Endothelial cell of umbilical vein (primary cell): ENCODE data around the gene RANBP3L. TPM values are rescaled to one million over a fixed set of nuclear protein-coding genes. Genes with fewer than 3 reads are reported as not detected.

Experiments
- BruUV-seq: library from RNA; stranded (reverse); fragments of 400-500 nt; replicated peaks from 2 replicates; lab custom pipeline; 2021; lab: Mats Ljungman, UMichigan
- CTCF ChIA-PET: fragments of 300-600, 350-600 bp; sonication (Branson Sonifier 250); formaldehyde crosslinking; loops from one replicate; lab custom pipeline; 2021; ENCODE audit warnings: antibody characterized with exemption, inconsistent platforms; lab: Charles Lee
- POLR2A ChIA-PET: fragments of 300-600, 350-600 bp; sonication (Branson Sonifier 250); formaldehyde crosslinking; loops from one replicate; lab custom pipeline; 2021; ENCODE audit warnings: antibody characterized with exemption, inconsistent platforms; lab: Charles Lee
- DNase-seq: peaks from one replicate; pipeline ENCODE4 v3.0.0-alpha.2; 2011; ENCODE audit warnings: low read depth, low spot score
- FAIRE-seq: peaks from 2 replicates; lab custom pipeline; 2011; peaks lifted over from hg19 to GRCh38; lab: Jason Lieb, UNC
- H2AFZ ChIP-seq: 2 replicates; pipeline ENCODE4 v1.6.0; 2012; ENCODE audit warnings: low read depth, low read length, control low read depth, inconsistent platforms
- H3K27ac ChIP-seq: 2 replicates; pipeline ENCODE4 v1.5.1; 2011; ENCODE audit warnings: low read depth, mild to moderate bottlenecking, control low read depth, low read length, moderate library complexity; ENCODE audit not compliant: insufficient read depth
- H3K27me3 ChIP-seq, 2 experiments: 2 replicates each; pipeline versions ENCODE4 v1.6.0 to v1.6.1; 2011; ENCODE audit warnings: low read length in 2 of 2, mixed read lengths in 1 of 2; ENCODE audit not compliant: control insufficient read depth in 2 of 2, insufficient read depth in 2 of 2
- H3K36me3 ChIP-seq, 2 experiments: 2 replicates in 1 of 2; 3 replicates in 1 of 2; pipeline ENCODE4 v1.5.1; 2011; ENCODE audit warnings: low read length in 2 of 2, mild to moderate bottlenecking in 1 of 2, moderate library complexity in 1 of 2; ENCODE audit not compliant: control insufficient read depth in 2 of 2, insufficient read depth in 2 of 2; ENCODE audit errors: extremely low read depth in 1 of 2
- H3K4me1 ChIP-seq: 3 replicates; pipeline ENCODE4 v1.5.1; 2011; ENCODE audit warnings: mild to moderate bottlenecking, low read length; ENCODE audit not compliant: control insufficient read depth, insufficient read depth; ENCODE audit errors: extremely low read depth
- H3K4me2 ChIP-seq: 2 replicates; pipeline ENCODE4 v1.6.1; 2011; ENCODE audit warnings: low read length, control low read depth, mixed read lengths; ENCODE audit not compliant: insufficient read depth
- H3K4me3 ChIP-seq, 3 experiments: fragments of 200-600 bp in 1 of 3; sonication (generic), shearing (Covaris generic) in 1 of 3; replicated peaks in 1 of 3; 2 replicates each; pipeline ENCODE4 v1.5.1; 2011 to 2016; ENCODE audit warnings: control low read depth in 3 of 3, low read length in 3 of 3, mild to moderate bottlenecking in 2 of 3, inconsistent platforms in 1 of 3, low read depth in 1 of 3, moderate library complexity in 1 of 3; ENCODE audit not compliant: insufficient read depth in 1 of 3
- H3K79me2 ChIP-seq: 2 replicates; pipeline ENCODE4 v1.6.0; 2012; ENCODE audit warnings: low read length, inconsistent platforms; ENCODE audit not compliant: control insufficient read depth, insufficient read depth
- H3K9ac ChIP-seq: replicated peaks from 2 replicates; pipeline ENCODE3; 2011; ENCODE audit warnings: low read length, control low read depth; ENCODE audit not compliant: insufficient read depth; ENCODE audit errors: extremely low read depth
- H3K9me1 ChIP-seq: replicated peaks from 3 replicates; pipeline ENCODE4 v1.6.0; 2011; ENCODE audit warnings: mild to moderate bottlenecking, low read length; ENCODE audit not compliant: control insufficient read depth, insufficient read depth; ENCODE audit errors: extremely low read depth
- H3K9me3 ChIP-seq: replicated peaks from 2 replicates; pipeline ENCODE4 v1.5.1; 2012; ENCODE audit warnings: low read length, inconsistent platforms; ENCODE audit not compliant: control insufficient read depth, insufficient read depth
- H4K20me1 ChIP-seq: replicated peaks from 2 replicates; pipeline ENCODE3; 2011; ENCODE audit warnings: mild to moderate bottlenecking, low read length; ENCODE audit not compliant: control insufficient read depth, insufficient read depth; ENCODE audit errors: extremely low read depth
- EZH2 ChIP-seq: IDR thresholded peaks from 2 replicates; pipeline ENCODE4 v1.6.1; 2012; ENCODE audit warnings: borderline replicate concordance, low read depth, mild to moderate bottlenecking, moderate library complexity, low read length, inconsistent platforms; ENCODE audit not compliant: severe bottlenecking
- FOS ChIP-seq: IDR thresholded peaks from 2 replicates; pipeline ENCODE4 v1.6.1; 2011; ENCODE audit warnings: mild to moderate bottlenecking, low read length, moderate library complexity, borderline replicate concordance; ENCODE audit not compliant: insufficient read depth
- GATA2 ChIP-seq: IDR thresholded peaks from 2 replicates; pipeline ENCODE4 v1.7.0; 2011; ENCODE audit warnings: low read depth, mild to moderate bottlenecking, moderate library complexity, mixed read lengths, low read length; ENCODE audit not compliant: insufficient read length, insufficient read depth
- JUN ChIP-seq: IDR thresholded peaks from 2 replicates; pipeline ENCODE4 v1.6.1; 2011; ENCODE audit warnings: borderline replicate concordance, low read depth; ENCODE audit not compliant: insufficient read length, insufficient read depth
- MYC ChIP-seq: IDR thresholded peaks from one replicate; pipeline ENCODE4 v1.6.1; 2011; ENCODE audit warnings: mild to moderate bottlenecking, low read depth, low read length
- POLR2A ChIP-seq: IDR thresholded peaks from 2 replicates; pipeline ENCODE4 v1.6.1; 2012; ENCODE audit warnings: low read depth, mild to moderate bottlenecking, control low read depth, low read length
- POLR2AphosphoS5 ChIP-seq: IDR thresholded peaks from 2 replicates; pipeline ENCODE4 v1.6.1; 2012; ENCODE audit warnings: low read depth, mild to moderate bottlenecking, control low read depth, low read length, moderate library complexity; ENCODE audit not compliant: insufficient read depth
- dilution Hi-C: fragments of 300-500 bp; cut with MboI; formaldehyde crosslinking; loops from one replicate; pipeline ENCODE4 v1.15.0; 2019; ENCODE audit warnings: low sequenced_read_pairs; ENCODE audit not compliant: extremely low pct_ligation_motif_present
- intact Hi-C: fragments of 100-400 bp; cut with micrococcal nuclease; formaldehyde crosslinking; loops from one replicate; pipeline ENCODE4 v1.10.0; 2022
- polyA plus RNA-seq, 4 experiments: library from polyadenylated mRNA; depleted of rRNA in 3 of 4; stranded (reverse) in 3 of 4; unstranded in 1 of 4; fragments of >200 nt; gene quantifications; 2 replicates each; pipeline versions ENCODE4 v1.2.1 to v1.2.3, GENCODE V29; 2011 to 2012; ENCODE audit warnings: missing spikeins in 1 of 4
- total RNA-seq: library from RNA; stranded (reverse); gene quantifications from 2 replicates; pipeline ENCODE4 v1.2.3, GENCODE V29; 2021
- TF ChIP-seq, protein P1 (sequence below): IDR thresholded peaks from 2 replicates; pipeline ENCODE4 v1.6.1; 2011; ENCODE audit not compliant: insufficient read depth, insufficient read length
- TF ChIP-seq, protein P2 (sequence below), 2 donors: IDR thresholded peaks; 1 replicate in 1 of 2; 2 replicates in 1 of 2; pipeline ENCODE4 v1.5.1; 2011; ENCODE audit warnings: low read length in 2 of 2, mild to moderate bottlenecking in 2 of 2, moderate library complexity in 2 of 2, control low read depth in 1 of 2, inconsistent platforms in 1 of 2, low read depth in 1 of 2; ENCODE audit not compliant: insufficient read depth in 1 of 2; ENCODE audit errors: extremely low read depth in 1 of 2

Gene RANBP3L
- total and polyA plus RNA-seq, 2 donors (not counting 3 experiments of a cell fraction or from before 2014, with no cell fraction given): not detected

DNA sequence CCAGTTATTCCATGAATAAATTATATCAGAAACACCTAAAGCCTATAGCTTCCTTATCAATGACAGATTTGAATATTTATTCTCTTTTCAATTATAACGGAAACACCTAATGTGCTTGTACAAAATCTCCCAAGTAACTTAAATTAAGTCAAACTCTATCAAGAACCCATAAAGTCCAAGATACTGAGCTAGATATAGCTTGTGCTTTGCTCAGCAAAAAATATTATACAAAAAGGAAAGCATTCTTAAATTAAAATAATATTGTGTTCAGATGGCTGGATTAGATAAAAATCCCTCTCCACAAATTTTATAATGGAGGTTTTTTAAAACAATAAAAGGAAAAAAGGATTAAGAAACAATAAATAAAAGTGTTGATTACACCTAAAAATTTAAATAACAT lies 83.7 kb downstream of the RANBP3L start:
- TF ChIP-seq MYC (no peak), FOS (no peak), POLR2A (no peak), EZH2 (no peak), POLR2AphosphoS5 (no peak), JUN (no peak), GATA2 (no peak)
- TF ChIP-seq, protein P1, sequence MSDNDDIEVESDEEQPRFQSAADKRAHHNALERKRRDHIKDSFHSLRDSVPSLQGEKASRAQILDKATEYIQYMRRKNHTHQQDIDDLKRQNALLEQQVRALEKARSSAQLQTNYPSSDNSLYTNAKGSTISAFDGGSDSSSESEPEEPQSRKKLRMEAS: no peak
- TF ChIP-seq, protein P2, sequence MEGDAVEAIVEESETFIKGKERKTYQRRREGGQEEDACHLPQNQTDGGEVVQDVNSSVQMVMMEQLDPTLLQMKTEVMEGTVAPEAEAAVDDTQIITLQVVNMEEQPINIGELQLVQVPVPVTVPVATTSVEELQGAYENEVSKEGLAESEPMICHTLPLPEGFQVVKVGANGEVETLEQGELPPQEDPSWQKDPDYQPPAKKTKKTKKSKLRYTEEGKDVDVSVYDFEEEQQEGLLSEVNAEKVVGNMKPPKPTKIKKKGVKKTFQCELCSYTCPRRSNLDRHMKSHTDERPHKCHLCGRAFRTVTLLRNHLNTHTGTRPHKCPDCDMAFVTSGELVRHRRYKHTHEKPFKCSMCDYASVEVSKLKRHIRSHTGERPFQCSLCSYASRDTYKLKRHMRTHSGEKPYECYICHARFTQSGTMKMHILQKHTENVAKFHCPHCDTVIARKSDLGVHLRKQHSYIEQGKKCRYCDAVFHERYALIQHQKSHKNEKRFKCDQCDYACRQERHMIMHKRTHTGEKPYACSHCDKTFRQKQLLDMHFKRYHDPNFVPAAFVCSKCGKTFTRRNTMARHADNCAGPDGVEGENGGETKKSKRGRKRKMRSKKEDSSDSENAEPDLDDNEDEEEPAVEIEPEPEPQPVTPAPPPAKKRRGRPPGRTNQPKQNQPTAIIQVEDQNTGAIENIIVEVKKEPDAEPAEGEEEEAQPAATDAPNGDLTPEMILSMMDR (IDR thresholded peaks at IDR 0.05; ENCODE audit: extremely low read depth in 1 of 2, insufficient read depth in 1 of 2, low read depth in 1 of 2, low read length in 2 of 2): no peak
- no TSS peak for BruUV-seq
- CTCF ChIA-PET: interaction anchor here (1.2 to 2.3 kb wide), 9 partner anchors 10 to 287 kb away, joined by 3 to 7 read pairs (median 4); no protein-coding TSS in a partner anchor
- H3K9ac ChIP-seq: no peak overlapping the region
- no peak overlapping the region for H3K4me3 ChIP-seq
- no peaks in the 10 kb centered on the region for H3K27me3 ChIP-seq
- H3K9me3 ChIP-seq: no peaks in the 10 kb centered on the region
- dilution Hi-C loops: no loop called here
- H3K4me1 ChIP-seq: no peaks in the 10 kb centered on the region
- H3K36me3 ChIP-seq: no peaks in the 10 kb centered on the region
- no peak overlapping the region for H3K27ac ChIP-seq
- POLR2A ChIA-PET: no interaction called here
- no peaks in the 10 kb centered on the region for H4K20me1 ChIP-seq
- no peak overlapping the region for H3K4me2 ChIP-seq
- H3K79me2 ChIP-seq: no peaks in the 10 kb centered on the region
- H2AFZ ChIP-seq: no peak overlapping the region
- FAIRE-seq (no peak), DNase-seq (no peak)
- intact Hi-C loops: no loop called here
- no peaks in the 10 kb centered on the region for H3K9me1 ChIP-seq
